HG03064 (cell line): ENCODE measurements around the gene CBR1.
"Not testable (repeated sequence)": the region's sequence is repeated elsewhere in the genome, so short reads cannot be mapped to it uniquely, and the experiment has no call there.

Experiments
- ATAC-seq: cut with Tn5 transposase; IDR thresholded peaks from one replicate; pipeline ENCODE4 v1.9.1; 2021; ENCODE audit warnings: low read depth; ENCODE audit not compliant: unreplicated experiment

CBR1 gene

DNA sequence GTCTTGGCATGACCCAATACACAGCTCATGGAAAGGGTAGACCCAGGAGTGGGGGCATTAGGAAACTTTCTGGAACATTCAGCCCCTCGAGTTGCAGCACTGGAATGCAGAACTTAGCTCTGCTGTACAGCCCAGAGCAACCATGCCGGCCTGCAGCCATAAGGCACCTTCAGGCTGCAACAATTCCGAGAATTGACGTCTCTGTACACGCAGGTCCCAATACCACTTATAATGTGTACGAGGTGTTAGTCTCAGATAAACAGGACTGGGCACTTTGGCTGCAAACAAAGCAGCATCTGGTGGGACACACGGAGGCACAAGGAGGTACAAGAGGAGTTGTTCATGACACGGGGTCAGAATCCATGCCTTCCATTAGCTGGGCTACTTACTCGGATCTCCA is 7.9 kb downstream of the CBR1 start:
- no peak for ATAC-seq

GRCh38 chr21:36079010-36079649 is 9.3 kb downstream of the CBR1 start:
- ATAC-seq: no peak

DNA sequence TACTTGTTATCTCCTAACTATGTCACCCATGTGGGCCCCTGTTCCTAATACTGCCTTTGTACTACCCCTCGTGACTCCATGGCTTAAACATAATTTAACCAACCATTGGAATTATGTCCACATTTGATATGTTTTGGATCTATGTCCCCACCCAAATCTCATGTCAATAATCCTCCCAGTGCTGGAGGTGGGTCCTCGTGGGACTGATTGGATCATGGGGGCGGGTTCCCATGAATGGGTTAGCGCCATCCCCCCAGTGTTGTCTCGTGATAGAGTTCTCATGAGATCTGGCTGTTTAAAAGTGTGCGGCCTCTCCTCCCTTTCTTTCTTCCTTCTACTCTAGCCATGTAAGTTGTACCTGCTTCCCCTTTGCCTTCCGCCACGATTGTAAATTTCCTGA is 9.8 kb downstream of the CBR1 start:
- ATAC-seq: no peak

DNA sequence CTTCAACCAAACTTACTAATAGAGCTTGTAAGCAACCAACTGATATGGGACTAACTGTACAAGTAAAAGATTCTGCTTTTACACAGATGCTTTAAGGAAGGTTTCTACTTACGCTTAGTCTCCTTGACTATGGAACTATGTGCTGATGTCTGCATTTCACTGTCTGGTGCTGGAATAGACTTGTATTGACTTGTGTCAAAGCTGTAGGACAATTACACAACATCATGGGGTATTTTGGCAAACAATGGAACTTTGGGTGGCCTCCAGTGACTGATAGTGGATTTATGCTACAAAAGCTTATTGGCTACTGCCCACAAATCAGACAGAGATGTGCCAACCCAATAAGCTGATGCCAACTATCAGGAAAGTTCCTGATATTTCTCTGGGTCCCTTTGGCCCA is 10.6 kb downstream of the CBR1 start:
- no peak for ATAC-seq

DNA sequence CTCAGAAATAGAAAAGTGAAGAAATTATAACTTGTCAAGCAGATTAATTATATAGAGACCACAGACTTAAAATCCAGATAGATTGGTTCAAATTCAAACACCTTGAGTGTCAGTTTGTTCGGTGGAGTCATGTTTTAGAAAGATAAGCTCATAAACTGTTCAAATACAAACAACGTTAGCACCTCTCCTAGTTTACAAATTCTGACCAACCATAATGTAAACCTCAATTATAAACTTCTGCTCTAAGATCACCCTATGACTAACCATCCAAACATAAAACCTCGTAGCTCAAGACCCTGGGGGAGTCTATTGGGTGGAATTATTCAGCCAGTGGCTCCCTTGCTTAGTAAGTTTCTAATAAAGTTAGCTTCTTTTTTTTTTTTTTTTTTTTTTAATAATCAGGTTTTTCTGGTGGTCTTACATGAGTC is 12.4 kb downstream of the CBR1 start:
- ATAC-seq: no peak

DNA sequence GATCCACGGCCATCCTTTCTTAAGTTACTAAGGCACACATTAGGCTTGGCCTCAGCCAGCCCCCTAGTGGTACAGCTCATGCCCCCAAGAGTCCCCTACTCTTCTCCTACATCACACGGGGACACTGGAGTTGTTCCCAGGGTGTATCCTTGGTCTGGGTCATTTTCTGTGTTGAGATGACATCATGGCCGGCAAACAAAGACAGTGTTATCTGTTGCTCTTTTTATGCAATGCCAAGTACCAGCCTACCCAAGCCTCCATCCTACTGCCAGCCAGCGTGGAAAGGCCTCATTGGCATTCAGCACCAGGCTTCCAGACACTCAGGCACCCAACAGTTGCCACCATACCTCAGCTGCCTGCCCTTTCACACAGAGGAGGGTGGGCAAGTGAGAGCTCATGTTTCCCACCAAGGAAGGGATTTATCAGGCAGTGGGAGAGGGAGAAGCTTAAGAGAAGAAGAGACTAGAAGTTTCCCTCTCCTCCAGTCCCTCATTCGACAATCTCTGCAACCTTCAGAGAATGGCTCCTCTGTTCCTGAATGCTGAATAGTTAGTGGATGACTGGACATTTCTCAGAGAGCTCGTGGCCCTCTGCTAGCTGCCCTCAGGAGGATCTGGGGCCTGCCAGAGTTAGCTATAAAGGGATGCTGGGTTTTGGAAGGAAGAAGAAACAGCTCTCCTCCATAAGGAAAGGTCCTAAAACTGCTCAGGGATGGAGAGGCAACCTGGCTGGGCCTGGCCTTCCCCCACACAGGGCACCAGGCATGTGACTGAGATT is 17.7 kb downstream of the CBR1 start:
- ATAC-seq: no peak

DNA sequence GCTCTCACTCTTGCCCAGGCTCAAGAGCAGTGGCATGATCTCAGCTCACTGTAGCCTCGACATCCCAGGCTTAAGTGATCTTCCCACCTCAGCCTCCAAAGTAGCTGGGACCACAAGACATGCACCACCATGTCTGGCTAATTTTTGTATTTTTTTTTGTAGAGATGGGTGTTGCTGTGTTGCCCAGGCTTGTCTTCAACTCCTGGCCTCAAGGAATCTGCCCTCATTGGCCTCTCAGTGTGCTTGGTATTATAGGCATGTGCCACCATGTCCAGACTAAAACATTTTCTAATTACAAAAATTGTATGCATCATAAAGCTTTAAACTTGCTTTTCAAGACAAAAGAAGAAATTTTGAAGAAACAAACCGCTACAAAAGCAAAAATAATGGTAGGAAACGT is 20.1 kb downstream of the CBR1 start:
- ATAC-seq: no peak

GRCh38 chr21:36092681-36093080 is 22.9 kb downstream of the CBR1 start:
- no peak for ATAC-seq

DNA sequence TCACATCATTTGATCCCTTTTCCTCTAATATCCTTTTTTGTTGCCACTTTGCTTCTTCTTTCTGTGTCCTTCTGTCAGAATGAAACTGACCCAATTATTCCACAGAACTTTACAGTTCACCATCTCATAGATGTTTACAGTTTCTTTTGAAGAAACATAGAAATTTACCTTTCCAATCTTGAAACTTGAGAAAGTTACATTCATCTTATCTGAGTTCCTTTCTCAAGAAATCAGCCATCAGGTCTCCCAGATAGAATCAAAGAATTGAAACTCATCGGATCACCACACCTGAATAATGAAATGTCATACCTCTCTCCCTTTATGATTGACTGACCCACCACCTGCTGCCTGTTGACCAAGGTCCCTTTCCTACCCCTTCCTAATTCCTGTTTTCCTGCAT is 23.7 kb downstream of the CBR1 start:
- ATAC-seq: no peak

DNA sequence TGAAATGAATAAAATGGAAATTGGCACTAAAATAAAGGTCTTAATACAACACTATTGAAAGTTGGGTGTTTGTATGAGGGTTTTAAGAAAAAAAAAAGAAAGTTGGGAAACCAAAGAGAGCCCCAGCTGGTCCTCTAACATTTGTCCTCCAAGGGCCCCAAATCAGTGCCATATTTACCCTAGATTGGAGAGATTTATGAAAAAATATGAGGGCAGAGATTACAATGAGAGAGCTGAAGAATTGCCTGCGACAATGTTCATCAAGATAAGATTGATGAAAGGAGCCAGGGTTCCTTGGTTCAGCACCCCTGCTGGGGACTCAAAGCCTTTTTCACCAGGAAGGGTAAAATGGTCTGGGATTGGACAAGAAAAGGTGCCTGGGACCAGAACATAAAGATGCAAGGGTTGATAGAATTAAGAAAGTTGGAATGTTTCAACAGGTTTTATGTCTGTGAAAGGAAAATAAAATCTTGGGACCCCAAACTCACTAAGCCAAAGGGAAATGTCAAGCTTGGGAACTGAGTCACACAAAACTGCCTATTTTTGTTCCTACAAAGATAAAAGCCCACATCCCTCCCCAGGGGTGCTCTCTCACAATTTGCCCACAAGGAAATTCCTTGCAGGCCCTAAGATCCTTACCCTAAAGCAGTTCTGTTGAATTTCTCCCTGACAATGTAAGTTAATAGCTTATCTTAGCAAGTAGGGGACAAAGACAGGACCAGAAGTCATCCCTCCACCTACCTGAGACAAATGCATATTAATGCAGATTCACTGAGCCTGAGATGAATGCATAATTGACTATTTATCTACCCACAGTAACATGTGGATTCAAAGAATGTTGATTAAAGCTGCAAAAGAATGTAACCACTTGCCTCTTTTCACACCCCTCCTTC is 26.8 kb downstream of the CBR1 start:
- no peak for ATAC-seq

GRCh38 chr21:36097427-36098181 is 27.8 kb downstream of the CBR1 start:
- no peak for ATAC-seq

DNA sequence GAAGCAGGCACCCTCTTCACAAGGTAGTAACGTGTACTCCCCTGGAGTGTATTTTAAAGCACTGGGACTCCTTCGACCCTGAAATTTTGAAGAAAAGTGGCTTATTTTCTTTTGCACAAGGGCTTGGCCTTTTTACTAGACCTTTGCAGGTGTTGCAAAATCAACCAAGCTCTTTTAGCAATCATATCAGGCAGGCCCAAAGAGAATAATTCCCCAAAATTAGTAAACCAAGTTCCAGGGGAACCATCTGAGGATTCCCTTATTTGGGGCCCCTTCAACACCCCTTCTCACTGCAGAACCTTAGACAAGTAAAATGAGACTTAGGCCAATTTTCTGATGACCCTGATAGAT is 28.3 kb downstream of the CBR1 start:
- no peak for ATAC-seq

DNA sequence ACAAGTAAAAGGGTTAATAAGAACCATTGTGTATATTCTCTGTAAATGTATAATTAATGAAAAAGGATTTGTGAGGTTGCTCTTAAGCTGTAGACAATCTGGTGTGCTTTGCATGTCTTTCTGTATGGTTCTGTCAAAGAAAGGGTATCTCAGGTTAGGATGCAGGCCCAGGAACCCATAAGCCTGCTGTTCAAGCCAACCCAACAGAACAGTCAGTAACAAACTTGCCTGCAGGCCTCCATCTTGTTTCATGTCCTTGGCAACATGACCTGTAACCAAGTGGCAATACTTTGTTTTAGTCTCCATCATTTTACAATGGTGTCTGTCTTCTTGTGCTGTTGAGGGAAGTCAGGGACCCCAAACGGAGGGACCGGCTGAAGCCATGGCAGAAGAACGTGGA is 29.2 kb downstream of the CBR1 start:
- no peak for ATAC-seq

GRCh38 chr21:36099695-36100211 is 29.9 kb downstream of the CBR1 start:
- not testable (repeated sequence) for ATAC-seq

- ATAC-seq: no peak
These were observed 31.3 kb downstream of the CBR1 start for GRCh38 chr21:36100971-36101641.

DNA sequence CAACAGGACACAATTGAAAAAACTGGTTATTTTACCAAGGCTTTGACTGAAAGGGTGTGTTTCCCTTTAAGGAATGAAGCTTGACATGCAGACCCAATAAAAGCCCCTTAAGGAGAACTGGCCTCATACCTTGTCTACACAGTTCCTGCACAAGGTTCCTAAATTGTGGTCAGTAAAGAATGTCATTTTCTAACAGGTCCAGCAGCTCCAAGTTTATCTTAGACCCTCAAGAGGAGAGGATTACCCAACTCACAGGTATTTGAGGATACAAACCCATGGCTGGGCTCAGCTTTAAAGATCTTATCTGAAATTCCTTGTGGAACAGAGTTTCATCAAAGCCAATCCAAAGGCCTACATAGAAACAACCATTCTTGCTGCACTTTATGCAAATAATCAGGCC is 33.6 kb downstream of the CBR1 start:
- ATAC-seq: no peak

GRCh38 chr21:36104317-36105300 is 34.8 kb downstream of the CBR1 start:
- no peak for ATAC-seq

GRCh38 chr21:36105327-36105842 is 35.6 kb downstream of the CBR1 start:
- no peak for ATAC-seq

DNA sequence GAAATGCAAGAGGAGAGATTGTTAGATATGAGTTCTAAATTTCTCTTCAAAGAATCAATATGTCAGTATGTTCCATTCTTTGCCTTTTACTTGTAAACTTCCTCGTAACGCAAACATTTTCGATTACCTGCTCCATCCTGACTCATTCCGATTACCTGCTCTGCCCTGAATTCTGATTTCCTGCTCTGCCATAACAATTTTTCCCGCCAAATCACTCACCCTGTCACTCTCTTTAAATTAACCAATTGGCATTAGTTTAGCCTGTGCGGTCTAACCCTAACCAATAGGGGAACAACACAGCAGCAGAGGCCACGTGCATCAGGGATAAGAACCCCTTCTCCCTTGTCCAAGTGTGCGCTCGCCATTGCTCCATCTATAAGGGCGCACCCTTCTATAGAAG is 40.0 kb downstream of the CBR1 start:
- no peak for ATAC-seq
